Measurements from ENCODE around the gene NPFFR2. TPM values are rescaled to one million over a fixed set of nuclear protein-coding genes. Genes with fewer than 3 reads are reported as not detected.

The NPFFR2 gene
- total RNA-seq, 3 donors from 2014 or later, result 0.29 TPM; not detected in 2

- Histone ChIP-seq H3K36me3 (no peaks in the 10 kb centered on the region), H3K27me3 (no peaks in the 10 kb centered on the region), H3K9me3 (no peaks in the 10 kb centered on the region), H3K4me1 (no peaks in the 10 kb centered on the region), H3K27ac (no peak overlapping the region), H3K4me3 (no peak overlapping the region)
- no peak for DNase-seq (ENCODE audit: low spot score in 2 of 2)
- TF ChIP-seq POLR2AphosphoS5 (IDR thresholded peaks at IDR 0.05), result no peak
- TF ChIP-seq POLR2A (IDR thresholded peaks at IDR 0.05), result no peak
- no peak for TF ChIP-seq CTCF (IDR thresholded peaks at IDR 0.05)
- intact Hi-C loops (cut with DNase I; ENCODE audit: low total_unique reads), result no loop called here
Measured at GRCh38 chr4:72169861-72170260, 138.1 kb downstream of the NPFFR2 start.

GRCh38 chr4:72171761-72172160 lies 140.0 kb downstream of the NPFFR2 start:
- intact Hi-C loops (cut with DNase I; ENCODE audit: low total_unique reads), result no loop called here
- no peaks in the 10 kb centered on the region for H3K36me3 ChIP-seq
- no peaks in the 10 kb centered on the region for H3K4me1 ChIP-seq
- no peak overlapping the region for H3K27ac ChIP-seq
- no peak for DNase-seq (ENCODE audit: low spot score in 2 of 2)
- TF ChIP-seq POLR2AphosphoS5 (IDR thresholded peaks at IDR 0.05) (no peak), POLR2A (IDR thresholded peaks at IDR 0.05) (no peak), CTCF (IDR thresholded peaks at IDR 0.05) (no peak)
- H3K27me3 ChIP-seq, result no peaks in the 10 kb centered on the region
- H3K9me3 ChIP-seq, result no peaks in the 10 kb centered on the region
- H3K4me3 ChIP-seq, result no peak overlapping the region

GRCh38 chr4:72179342-72179741 lies 147.5 kb downstream of the NPFFR2 start:
- no peaks in the 10 kb centered on the region for H3K27me3 ChIP-seq
- intact Hi-C loops (cut with DNase I; ENCODE audit: low total_unique reads), result loop anchor here (5.0 kb wide), 1 partner anchor 502 kb away; no protein-coding TSS in a partner anchor
- no peaks in the 10 kb centered on the region for H3K36me3 ChIP-seq
- DNase-seq (ENCODE audit: low spot score in 2 of 2), result no peak
- no peaks in the 10 kb centered on the region for H3K4me1 ChIP-seq
- H3K9me3 ChIP-seq, result no peaks in the 10 kb centered on the region
- H3K4me3 ChIP-seq, result no peak overlapping the region
- no peak overlapping the region for H3K27ac ChIP-seq
- TF ChIP-seq POLR2AphosphoS5 (IDR thresholded peaks at IDR 0.05) (no peak), POLR2A (IDR thresholded peaks at IDR 0.05) (no peak), CTCF (IDR thresholded peaks at IDR 0.05) (no peak)

DNA sequence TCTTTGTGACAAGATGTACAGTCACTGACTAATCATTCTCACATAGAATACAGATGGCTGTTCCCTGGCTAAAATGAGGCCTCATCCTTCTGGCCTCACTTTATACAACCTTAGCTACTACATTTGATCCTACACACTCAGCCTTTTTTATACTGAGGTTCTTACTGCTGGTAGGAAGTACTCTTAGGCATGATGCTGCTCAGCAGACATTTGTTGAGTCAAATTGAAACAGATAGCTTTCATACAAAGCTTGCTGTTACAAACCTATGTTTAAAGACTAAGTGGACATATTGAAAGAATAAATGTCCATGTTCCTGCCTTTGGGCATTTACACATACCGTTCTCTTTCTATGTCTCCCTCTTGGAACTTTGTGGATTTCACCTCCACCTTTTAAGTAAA lies 154.9 kb downstream of the NPFFR2 start:
- intact Hi-C loops (cut with DNase I; ENCODE audit: low total_unique reads), result no loop called here
- TF ChIP-seq CTCF (IDR thresholded peaks at IDR 0.05) (no peak), POLR2A (IDR thresholded peaks at IDR 0.05) (no peak), POLR2AphosphoS5 (IDR thresholded peaks at IDR 0.05) (no peak)
- DNase-seq (ENCODE audit: low spot score in 2 of 2), result no peak
- Histone ChIP-seq H3K27me3 (no peaks in the 10 kb centered on the region), H3K9me3 (no peaks in the 10 kb centered on the region), H3K36me3 (no peaks in the 10 kb centered on the region), H3K4me3 (no peak overlapping the region), H3K27ac (no peak overlapping the region), H3K4me1 (no peaks in the 10 kb centered on the region)

GRCh38 chr4:72194046-72194445 lies 162.2 kb downstream of the NPFFR2 start:
- Histone ChIP-seq H3K27me3 (no peaks in the 10 kb centered on the region), H3K4me1 (no peaks in the 10 kb centered on the region), H3K4me3 (no peak overlapping the region), H3K9me3 (no peaks in the 10 kb centered on the region), H3K36me3 (no peaks in the 10 kb centered on the region), H3K27ac (no peak overlapping the region)
- intact Hi-C loops (cut with DNase I; ENCODE audit: low total_unique reads), result no loop called here
- TF ChIP-seq POLR2A (IDR thresholded peaks at IDR 0.05), result no peak
- no peak for TF ChIP-seq POLR2AphosphoS5 (IDR thresholded peaks at IDR 0.05)
- no peak for TF ChIP-seq CTCF (IDR thresholded peaks at IDR 0.05)
- DNase-seq (ENCODE audit: low spot score in 2 of 2), result no peak

Data from breast epithelium (tissue), 4 donors.